Stimulated activated CD4-positive, alpha-beta T cell treated with anti-CD3 and anti-CD28 coated beads, TNF-alpha, amount 100 ng/mL, for 4 hours (primary cell): Measurements from ENCODE around the gene TYW1B.
"Not testable (repeated sequence)": the region's sequence is repeated elsewhere in the genome, so short reads cannot be mapped to it uniquely, and the experiment has no call there.

Experiments
- DNase-seq, 3 experiments: peaks; one replicate each; pipeline ENCODE4 v3.0.0-alpha.2; 2020; ENCODE audit warnings: low read depth in 3 of 3

TYW1B gene

DNA sequence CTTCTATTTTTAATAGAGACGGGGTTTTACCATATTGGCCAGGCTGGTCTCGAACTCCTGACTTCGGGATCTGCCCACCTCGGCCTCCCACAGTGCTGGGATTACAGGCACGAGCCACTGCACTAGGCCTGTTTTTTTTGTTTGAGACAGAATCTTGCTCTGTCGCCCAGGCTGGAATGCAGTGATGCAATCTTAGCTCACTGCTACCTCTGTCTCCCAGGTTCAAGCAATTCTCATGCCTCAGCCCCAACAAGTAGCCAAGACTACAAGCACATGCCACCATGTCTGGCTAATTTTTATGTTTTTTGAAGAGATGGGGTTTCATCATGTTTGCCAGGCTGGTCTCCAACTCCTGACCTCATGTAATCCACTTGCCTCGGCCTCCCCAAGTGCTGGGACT is 73.7 kb downstream of the TYW1B start:
- DNase-seq = no peak

DNA sequence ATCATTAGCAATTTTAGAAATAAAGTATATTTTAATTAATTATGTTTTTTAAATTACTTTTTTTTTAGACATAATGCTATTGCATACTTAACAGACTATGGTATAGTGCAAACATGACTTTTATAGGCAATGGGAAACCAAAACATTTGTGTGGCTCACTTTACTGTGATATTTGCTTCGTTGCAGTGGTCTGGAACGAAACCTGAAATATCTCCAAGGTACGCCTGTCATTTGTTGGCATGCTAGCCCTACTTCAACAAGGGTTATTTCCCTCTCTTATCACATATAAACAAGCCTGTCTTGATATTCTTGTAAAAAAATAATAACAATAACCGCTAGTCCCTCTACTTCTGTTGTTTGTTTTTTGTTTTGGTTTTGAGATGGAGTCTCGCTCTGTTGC is 74.2 kb downstream of the TYW1B start:
- no peak for DNase-seq

DNA sequence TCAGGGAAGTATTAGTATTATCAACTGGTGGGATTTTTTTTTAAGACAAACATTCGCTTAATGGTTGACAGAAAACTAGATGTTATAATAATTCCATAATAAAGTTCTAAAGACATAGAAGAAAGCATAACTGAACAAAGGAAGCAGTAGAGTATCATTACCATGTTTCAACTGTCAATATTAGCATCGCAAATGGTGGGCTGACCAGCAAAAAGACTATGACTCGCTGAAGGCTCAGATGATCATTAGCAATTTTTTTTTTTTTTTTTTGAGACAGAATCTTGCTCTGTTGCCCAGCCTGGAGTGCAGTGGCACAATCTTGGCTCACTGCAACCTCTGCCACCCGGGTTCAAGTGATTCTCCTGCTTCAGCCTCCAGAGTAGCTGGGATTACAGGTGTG is 74.8 kb downstream of the TYW1B start:
- DNase-seq = not testable (repeated sequence)

DNA sequence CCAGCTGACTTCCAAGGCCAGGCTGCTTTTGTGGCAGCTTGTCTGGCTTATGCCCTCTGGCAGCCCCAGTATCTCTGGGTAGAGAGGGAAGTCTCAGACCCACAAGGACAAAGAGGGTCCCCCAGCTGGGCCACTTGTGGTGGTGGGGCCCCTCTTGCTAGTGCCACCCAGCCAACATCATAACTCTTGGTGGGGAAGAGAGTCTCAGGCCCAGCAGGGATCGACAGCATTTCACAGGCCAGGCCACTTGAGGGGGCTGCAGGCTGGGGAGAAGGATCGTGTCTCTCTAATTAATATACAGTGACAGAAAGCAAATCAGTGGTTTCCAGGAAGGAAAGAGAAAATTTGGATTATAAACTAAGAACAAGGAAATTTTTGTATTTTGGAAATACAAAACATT is 76.0 kb downstream of the TYW1B start:
- DNase-seq = no peak

DNA sequence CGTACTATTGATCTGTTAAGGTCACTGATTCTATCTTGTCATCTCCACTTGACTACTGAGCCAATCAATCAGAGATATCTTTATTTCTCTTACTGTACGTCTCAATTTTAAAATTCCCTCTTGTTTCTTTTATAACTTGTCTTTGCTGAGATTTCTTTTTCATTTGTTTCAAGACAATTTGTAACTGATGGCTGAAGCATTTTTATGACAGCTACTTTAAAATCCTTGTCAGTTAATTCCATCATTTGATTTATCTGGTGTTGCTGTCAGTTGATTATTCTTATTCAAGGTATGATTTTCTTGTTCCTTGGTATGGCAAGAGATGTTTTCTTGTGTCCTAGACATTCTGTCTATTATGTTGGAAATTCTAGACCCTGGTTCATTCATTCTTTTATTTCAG is 76.6 kb downstream of the TYW1B start:
- DNase-seq = no peak

DNA sequence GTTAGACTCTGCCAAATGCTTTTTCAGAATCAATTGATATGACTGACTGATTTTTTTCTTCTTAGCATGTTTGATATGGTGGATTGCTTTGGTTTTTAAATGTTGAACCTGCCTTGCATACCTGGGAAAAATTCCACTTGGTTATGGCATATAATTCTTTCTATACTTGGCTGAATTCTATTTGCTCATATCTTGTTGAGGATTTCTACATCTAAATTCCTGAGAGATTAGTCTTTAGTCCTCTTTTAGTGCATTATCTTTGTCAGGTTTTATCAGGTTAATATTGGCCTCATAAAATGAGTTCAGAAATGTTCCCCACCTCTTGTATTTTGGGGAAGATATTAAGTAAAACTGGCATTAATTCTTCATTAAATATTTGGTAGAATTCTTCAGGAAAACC is 79.4 kb downstream of the TYW1B start:
- not testable (repeated sequence) for DNase-seq

DNA sequence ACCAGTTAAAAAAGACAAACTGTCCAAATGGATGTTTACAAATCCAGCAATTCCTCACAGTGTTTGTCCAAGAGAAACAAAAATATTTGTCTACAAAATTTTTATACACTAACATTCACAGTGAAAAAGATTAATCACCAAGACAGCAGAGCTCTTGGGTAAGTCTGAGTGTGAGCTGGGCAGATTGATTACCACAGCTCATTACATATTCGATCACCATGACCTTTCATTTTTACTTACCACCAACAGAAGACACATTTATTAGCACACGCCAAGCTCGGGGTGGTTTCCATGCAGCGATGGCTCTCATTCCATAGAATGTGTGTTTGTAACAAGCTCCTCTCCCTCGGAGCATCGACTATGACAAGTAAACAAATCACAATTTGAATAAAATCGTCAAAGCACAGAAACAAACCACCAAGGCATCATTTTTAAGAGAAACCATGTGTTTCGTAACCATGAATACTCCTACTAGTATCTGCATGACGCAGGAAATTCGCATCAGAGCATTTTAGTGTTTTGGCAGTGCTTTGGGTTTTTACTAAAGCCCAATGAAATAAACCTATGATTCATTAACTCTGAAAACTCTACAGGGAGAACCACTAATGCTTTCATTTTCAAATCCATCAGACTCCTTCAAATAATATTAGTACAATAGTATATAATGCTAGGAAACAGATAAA is 83.6 kb downstream of the TYW1B start:
- DNase-seq = not testable (repeated sequence)

DNA sequence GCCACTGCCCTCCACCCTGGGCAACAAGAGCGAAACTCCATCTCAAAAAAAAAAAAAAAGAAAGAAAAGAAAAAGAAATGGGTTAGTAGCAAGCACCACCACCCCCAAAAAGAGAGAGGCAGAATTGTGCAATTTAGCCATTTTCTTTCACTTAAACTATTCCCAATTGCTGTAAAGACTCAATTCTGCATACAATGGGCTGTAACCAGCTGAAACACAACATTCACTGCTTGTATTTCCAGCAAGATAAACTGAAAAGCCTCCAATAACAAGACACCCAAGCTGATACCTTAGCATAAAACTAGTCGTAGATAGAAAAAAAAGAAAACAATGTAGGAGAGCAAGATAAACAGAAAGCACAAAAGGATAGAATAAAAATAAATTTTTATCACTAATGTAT is 84.2 kb downstream of the TYW1B start:
- not testable (repeated sequence) for DNase-seq

DNA sequence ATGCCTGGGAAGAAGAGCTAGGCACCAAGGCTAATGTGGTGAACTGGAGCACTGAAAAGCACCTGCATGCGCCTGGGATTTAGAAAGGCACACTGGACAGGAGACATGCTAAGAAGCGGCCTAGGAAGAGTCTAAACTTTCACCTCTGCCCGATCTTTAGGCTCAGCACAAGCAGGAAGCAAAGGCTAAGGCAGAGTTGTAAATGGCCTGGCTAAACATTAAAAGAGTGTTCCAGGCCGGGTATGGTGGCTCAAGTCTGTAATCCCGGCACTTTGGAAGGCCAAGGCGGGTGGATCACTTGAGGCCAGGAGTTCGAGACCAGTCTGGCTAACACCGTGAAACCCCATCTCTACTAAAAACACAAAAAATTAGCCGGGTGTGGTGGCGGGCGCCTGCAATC is 88.3 kb downstream of the TYW1B start:
- DNase-seq = not testable (repeated sequence)

DNA sequence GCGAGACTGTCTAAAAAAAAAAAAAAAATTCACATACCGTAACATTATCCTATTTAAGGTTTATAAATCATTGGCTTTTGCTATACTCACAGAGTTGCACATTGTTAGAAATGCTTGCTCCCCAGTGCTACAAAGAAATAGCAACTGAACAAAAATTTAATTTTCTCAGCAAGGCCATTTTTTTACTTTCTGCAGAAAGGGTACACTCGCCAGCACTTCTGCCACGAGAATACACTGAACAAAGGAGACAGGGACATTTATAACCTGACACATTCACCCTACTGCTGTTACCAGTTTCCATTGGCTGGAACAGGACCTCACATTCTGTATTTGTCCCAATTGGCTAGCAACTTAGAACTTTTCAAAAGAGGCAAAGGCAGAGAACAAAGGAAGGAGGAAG is 92.1 kb downstream of the TYW1B start:
- DNase-seq = not testable (repeated sequence)

DNA sequence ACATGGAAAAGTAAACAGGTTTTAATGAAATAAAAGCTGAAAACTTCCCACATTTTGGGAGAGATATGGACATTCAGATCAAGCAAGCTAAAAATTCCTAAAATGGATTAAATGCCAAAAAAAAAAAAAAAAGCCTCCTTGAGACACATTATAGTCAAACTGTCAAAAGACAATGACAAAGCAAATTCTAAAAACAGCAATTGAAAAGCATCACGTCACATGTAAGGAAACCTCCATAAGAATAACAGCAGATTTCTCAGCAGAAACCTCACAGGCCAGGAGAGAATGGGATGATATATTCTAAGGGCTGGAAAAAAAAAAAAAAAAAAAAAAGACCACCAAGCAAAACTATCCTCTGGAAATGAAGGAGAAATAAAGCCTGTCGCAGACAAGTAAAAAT is 97.2 kb downstream of the TYW1B start:
- not testable (repeated sequence) for DNase-seq

DNA sequence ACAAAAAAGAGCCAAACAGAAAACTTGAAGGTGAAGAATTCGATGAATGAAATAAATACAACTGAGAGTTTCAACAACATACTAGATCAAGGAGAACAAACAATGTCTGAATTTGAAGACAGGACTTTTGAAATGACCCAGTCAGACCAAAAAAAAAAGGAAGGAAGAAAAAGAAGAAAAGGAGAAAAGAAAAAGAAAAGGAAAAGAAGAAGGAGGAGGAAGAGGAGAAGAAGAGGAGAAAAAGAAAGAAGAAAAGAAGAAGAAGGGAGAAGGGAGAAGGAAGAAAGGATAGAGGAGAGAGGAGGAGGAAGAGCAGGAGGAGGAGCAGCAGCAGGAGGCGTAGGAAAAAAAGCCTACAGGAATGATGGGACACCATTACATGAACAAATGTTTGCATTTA is 97.6 kb downstream of the TYW1B start:
- not testable (repeated sequence) for DNase-seq

DNA sequence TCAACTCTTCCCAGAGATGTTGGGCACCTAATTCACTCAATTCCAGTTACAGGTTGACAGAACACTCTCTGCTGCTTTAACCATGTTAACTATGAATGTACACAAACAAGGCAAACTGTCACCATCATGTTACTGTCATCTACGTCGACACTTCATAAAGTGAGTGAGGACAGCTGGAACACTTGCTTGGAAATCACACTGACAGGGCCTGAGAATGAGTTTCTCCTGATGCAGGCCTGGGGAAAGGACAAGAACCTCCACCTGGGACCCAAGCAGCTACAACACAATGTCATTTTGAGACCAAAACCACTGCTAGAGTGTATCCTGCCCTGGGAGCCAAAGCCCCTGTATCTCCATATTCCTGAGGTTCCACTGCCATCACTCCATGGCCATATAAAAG is 98.9 kb downstream of the TYW1B start:
- not testable (repeated sequence) for DNase-seq

DNA sequence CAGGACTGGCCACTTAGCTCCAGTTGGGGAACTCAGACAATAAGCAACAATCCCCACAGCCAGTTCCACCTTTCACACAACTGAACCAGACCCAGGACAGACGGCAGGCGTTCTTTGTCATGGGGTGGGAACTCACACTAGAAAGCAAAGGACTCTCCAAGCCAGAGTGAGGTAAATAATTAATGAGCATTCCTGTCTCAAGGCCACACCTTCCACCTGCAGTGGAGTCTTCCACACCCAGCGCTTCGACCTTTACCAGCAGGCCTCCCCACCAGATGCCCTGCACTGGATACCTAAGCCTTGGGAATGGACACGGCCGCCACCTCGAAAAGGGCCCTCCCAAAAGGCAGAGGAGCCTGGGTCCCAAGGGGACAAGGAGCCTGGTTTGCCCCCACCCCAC is 105.3 kb downstream of the TYW1B start:
- not testable (repeated sequence) for DNase-seq

DNA sequence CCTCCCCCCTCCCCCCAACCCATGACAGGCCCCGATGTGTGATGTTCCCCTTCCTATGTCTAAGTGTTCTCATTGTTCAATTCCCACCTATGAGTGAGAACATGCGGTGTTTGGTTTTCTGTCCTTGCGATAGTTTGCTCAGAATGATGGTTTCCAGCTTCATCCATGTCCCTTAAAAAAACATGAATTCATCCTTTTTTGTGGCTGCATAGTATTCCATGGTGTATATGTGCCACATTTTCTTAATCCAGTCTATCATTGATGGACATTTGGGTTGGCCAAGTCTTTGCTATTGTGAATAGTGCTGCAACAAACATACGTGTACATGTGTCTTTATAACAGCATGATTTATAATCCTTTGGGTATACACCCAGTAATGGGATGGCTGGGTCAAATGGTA is 107.1 kb downstream of the TYW1B start:
- DNase-seq = not testable (repeated sequence)

DNA sequence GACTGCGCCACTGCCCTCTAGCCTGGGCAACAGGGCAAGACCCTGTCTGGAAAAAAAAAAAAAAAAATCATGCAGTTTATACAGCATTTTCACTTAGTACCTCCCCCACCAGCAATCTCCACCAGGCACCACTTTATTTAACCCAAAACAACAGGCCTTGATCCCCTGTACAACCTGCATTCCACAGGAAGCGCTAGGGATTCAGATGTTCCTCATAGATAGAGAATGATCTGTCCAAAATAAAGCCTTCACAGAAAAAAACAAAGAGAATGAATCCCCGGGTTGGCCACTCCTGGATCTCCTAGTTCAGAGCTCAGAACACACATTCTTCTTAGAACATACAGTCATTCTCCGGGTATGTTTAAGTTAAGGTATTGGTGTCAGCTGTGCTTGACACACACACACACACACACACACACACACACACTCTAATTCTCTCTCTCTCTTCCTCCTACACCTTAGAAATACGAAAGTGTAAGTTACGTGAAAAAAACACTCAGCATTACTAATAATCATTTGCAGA is 110.7 kb downstream of the TYW1B start:
- DNase-seq = not testable (repeated sequence)

DNA sequence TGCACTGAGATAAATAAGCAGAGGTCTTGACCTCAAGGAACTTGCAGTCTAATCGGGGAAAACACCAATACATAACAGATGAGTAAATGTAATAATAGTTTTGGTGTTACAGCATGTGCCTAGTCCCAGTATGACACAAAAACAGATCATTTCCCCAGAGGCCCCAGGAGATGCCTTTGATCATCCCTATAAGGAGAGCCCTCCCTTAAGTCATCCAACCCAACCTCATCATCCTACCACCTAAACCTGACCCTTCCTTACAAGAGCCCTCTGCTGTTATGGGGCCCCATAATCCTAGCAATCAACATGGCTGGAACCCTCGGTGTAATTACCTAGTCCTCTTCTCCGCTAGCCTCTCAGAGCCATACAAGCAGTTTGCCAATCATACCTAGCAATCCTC is 116.1 kb downstream of the TYW1B start:
- DNase-seq = not testable (repeated sequence)

DNA sequence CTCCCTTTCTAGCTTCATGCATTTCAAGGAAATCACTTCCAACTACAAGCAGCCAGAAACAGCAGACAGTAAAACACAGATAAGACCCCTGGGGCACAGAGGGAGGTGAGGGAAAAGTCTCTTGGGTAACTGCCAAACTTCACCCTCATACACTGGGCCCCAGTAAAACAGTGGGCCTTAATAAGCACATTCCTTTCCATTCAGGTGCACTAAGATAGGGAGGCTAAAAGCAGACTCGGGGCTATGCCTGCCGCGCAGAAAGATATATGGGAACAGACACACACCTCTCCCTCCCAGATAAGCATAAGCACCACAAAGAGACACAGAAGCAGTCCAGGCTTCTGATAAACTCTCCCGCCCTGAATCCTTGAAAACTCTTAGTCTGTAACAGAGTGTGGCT is 117.0 kb downstream of the TYW1B start:
- no peak for DNase-seq

DNA sequence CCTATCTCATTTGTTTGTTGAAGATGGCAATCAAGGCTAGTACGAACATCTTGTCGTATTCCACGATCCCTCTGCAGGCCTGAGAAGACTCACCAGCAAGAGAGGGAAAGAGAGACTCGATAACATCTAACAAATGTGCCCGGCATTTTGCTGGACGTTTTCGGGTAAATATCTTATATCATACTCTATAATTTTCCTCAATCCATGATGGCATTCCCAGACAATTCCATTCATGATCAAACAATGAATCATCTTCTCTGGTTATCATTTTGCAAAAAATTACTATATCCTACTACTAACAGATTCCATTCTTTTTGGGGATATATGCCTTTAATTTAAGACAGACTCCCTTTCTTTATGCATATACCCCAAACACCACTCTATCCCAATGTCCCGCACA is 118.1 kb downstream of the TYW1B start:
- DNase-seq = no peak

DNA sequence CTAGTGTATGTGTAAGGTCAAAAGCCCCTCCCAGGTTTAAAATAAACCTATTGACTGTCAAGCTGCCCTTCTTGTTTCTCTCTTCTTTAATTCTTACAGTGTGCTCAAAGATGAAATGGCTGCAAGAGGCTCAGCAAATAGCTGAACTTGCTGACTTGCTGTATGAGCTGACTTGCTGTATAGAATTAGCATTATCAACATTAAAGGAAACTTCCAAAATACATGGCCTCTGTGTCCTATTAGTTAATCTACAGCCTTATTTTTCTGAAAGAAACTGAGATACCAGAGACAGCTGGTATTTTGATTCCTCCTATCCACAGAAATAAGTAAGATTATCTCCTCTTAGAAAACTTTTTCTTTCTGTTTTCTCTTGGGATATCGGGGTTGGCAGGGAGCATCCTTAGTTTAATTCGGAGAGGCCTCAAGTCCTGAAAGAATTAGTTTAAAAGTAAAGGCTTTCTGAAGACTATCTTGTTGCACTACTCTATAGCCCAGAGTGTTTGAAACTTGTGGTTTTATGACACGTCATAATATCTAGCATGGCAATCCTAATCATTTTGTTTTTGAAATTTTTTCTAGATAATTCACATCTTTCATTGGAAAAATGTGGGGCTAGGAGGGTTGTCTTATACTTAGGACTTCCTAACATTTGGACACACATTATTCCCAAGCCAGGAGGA is 119.5 kb downstream of the TYW1B start:
- not testable (repeated sequence) for DNase-seq

DNA sequence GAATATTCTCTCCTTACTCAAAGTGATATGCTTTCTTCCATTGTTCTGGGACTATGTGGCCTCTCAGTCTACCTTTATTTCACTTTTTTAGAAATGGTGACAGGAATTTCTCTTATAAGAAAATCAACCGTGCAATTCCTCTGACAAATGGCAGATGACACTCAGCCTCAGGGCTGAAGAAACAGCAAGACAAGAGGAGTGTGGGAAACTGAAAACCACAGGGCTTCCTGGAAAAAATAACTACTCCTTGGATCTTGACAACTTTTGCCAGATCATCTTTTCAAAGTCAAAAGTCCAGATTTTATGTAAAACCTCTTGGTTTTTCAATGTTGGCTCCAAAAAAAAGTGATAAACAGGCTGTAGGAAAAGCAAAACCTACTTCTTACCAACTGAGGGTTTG is 121.5 kb downstream of the TYW1B start:
- no peak for DNase-seq

DNA sequence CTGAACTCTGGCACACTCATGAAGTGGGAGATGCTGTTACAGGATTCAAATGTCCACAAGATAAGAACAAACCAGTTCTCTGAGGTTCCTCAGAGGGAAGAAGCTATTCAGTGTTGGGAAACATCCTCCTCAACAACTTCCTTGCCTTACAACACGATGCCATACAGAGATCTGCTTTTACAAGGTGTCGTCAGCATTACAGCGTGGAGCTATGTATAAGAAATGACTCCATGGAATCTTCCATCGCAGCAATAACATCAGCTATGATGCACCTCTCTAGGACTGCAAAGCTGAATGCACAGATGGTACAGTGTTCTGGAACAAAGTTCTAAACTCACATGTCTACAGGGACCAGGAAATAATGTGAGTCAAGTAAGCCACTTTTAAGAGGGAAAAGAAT is 122.3 kb downstream of the TYW1B start:
- DNase-seq = not testable (repeated sequence)

DNA sequence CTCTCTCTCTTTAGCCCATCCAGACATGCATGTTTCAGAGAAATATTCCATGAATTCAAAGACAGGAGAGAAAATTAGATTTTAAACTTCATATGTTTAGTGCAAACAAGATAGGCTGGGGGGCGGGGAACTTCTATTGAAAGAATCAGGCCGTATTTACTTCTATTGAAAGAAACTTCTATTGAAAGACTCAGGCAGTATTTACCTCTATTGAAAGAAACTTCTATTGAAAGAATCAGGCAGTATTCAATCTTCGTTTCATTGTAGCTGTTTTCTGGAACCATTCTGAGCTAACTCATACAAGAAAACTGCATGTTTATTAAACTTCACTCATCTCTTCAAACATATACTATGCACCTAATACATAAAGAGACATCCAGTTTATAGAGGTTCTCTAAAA is 123.1 kb downstream of the TYW1B start:
- DNase-seq = no peak
